Mammary epithelial cell (primary cell): ENCODE results near the gene SLC44A1.

ENCODE experiments used
- EZH2 ChIP-seq: IDR thresholded peaks from 2 replicates; pipeline ENCODE4 v1.6.1; 2012; ENCODE audit warnings: low read length, inconsistent platforms, borderline replicate concordance
- TF ChIP-seq, protein P1 (sequence below), 2 donors: IDR thresholded peaks in 1 of 2; conservative IDR thresholded peaks in 1 of 2; 2 replicates each; pipeline ENCODE4 v1.5.1; 2011 to 2012; ENCODE audit warnings: inconsistent platforms in 2 of 2, low read length in 2 of 2, mild to moderate bottlenecking in 2 of 2, control low read depth in 1 of 2, low read depth in 1 of 2; ENCODE audit not compliant: insufficient read depth in 1 of 2; ENCODE audit errors: extremely low read depth in 1 of 2

DNA sequence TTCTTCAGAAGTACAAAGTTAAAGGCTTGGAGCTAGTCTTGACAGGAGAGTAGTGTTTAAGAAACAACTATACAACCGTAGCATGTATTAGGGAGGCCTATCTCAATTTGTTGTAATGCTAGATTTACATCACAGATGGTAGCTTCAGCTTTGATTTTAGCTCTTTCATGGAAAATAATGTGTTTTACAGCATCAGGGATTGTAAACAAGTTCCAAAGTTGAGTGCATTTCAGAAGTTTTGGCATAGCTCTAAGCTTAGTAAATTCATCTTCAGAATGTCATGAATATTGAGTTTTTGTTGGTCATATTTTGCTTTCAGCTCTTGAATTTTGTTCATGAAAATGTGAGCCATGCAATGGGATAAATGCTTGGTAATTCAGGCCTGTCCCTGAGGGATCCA, 30.7 kb downstream of the SLC44A1 start:
- TF ChIP-seq, protein P1, sequence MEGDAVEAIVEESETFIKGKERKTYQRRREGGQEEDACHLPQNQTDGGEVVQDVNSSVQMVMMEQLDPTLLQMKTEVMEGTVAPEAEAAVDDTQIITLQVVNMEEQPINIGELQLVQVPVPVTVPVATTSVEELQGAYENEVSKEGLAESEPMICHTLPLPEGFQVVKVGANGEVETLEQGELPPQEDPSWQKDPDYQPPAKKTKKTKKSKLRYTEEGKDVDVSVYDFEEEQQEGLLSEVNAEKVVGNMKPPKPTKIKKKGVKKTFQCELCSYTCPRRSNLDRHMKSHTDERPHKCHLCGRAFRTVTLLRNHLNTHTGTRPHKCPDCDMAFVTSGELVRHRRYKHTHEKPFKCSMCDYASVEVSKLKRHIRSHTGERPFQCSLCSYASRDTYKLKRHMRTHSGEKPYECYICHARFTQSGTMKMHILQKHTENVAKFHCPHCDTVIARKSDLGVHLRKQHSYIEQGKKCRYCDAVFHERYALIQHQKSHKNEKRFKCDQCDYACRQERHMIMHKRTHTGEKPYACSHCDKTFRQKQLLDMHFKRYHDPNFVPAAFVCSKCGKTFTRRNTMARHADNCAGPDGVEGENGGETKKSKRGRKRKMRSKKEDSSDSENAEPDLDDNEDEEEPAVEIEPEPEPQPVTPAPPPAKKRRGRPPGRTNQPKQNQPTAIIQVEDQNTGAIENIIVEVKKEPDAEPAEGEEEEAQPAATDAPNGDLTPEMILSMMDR (conservative IDR thresholded peaks at IDR 0.05 in 1 of 2, IDR thresholded peaks at IDR 0.05 in 1 of 2; ENCODE audit: extremely low read depth in 1 of 2, insufficient read depth in 1 of 2, low read depth in 1 of 2, low read length in 2 of 2) = no peak
- no peak for TF ChIP-seq EZH2
